Neural cell (in vitro differentiated cells): Measurements from ENCODE around the gene RFX4. TPM values are rescaled to one million over a fixed set of nuclear protein-coding genes. Genes with fewer than 3 reads are reported as not detected.

Experiments
- H2AFZ ChIP-seq: fragments of 200-600, 300-800 bp; sonication (generic), shearing (Covaris generic); 2 replicates; pipeline ENCODE4 v1.6.0; 2014; ENCODE audit warnings: low read depth, mild to moderate bottlenecking, antibody characterized with exemption, low read length, moderate library complexity
- H3F3A ChIP-seq: fragments of 200-600 bp; shearing (Covaris generic); 2 replicates; pipeline ENCODE4 v1.6.1; 2016; ENCODE audit warnings: mild to moderate bottlenecking, moderate library complexity, mixed read lengths, antibody characterized with exemption, low read length; ENCODE audit not compliant: insufficient read depth, poor library complexity, severe bottlenecking
- H3K27ac ChIP-seq: fragments of 200-600, 300-800 bp; sonication (generic), shearing (Covaris generic); 2 replicates; pipeline ENCODE4 v1.5.1; 2014; ENCODE audit warnings: mild to moderate bottlenecking, low read length, moderate library complexity
- H3K27me3 ChIP-seq: fragments of 300-800, 200-600 bp; sonication (generic), shearing (Covaris generic); 2 replicates; pipeline ENCODE4 v1.6.0; 2014; ENCODE audit warnings: mild to moderate bottlenecking, low read depth, low read length, moderate library complexity; ENCODE audit not compliant: insufficient read depth
- H3K36me3 ChIP-seq: fragments of 300-800, 200-600 bp; sonication (generic), shearing (Covaris generic); 2 replicates; pipeline ENCODE4 v1.5.1; 2014; ENCODE audit warnings: mild to moderate bottlenecking, antibody characterized with exemption, low read length, moderate library complexity; ENCODE audit not compliant: insufficient read depth
- H3K4me2 ChIP-seq: fragments of 300-800, 200-600 bp; sonication (generic), shearing (Covaris generic); 2 replicates; pipeline ENCODE4 v1.6.0; 2014; ENCODE audit warnings: mild to moderate bottlenecking, low read length
- H3K4me3 ChIP-seq: fragments of 300-800, 200-600 bp; sonication (generic), shearing (Covaris generic); 2 replicates; pipeline ENCODE4 v1.5.1; 2014; ENCODE audit warnings: mild to moderate bottlenecking, low read length, moderate library complexity
- H3K79me2 ChIP-seq: fragments of 200-600 bp; shearing (Covaris generic); replicated peaks from 2 replicates; pipeline ENCODE4 v1.6.0; 2014; ENCODE audit warnings: mild to moderate bottlenecking, low read length, moderate library complexity; ENCODE audit not compliant: insufficient read depth
- H3K9ac ChIP-seq: fragments of 300-800, 200-600 bp; sonication (generic), shearing (Covaris generic); 2 replicates; pipeline ENCODE4 v1.6.1; 2016; ENCODE audit warnings: mild to moderate bottlenecking, low read length, mixed read lengths
- H3K9me2 ChIP-seq: fragments of 200-600 bp; shearing (Covaris generic); 2 replicates; pipeline ENCODE4 v1.6.1; 2016; ENCODE audit warnings: mild to moderate bottlenecking, low read length, mixed read lengths; ENCODE audit not compliant: insufficient read depth
- H3K9me3 ChIP-seq: fragments of 200-600, 300-800 bp; sonication (generic), shearing (Covaris generic); 2 replicates; pipeline ENCODE4 v1.6.1; 2016; ENCODE audit warnings: mild to moderate bottlenecking, mixed run types, low read length, moderate library complexity, mixed read lengths
- H4K20me1 ChIP-seq: fragments of 200-600 bp; shearing (Covaris generic); 2 replicates; pipeline ENCODE4 v1.6.1; 2016; ENCODE audit warnings: mild to moderate bottlenecking, mixed run types; ENCODE audit not compliant: insufficient read depth
- EP300 ChIP-seq: fragments of 450-650 bp; conservative IDR thresholded peaks from 2 replicates; pipeline ENCODE4 v1.6.1; 2014; ENCODE audit warnings: antibody characterized with exemption, mild to moderate bottlenecking, moderate library complexity; ENCODE audit not compliant: poor library complexity, severe bottlenecking
- EZH2 ChIP-seq: fragments of 200-600, 300-800 bp; shearing (Covaris generic), sonication (generic); IDR thresholded peaks from 2 replicates; pipeline ENCODE4 v1.6.1; 2014; ENCODE audit warnings: antibody characterized with exemption, low read length, borderline replicate concordance, mild to moderate bottlenecking; ENCODE audit not compliant: insufficient read depth, poor library complexity, severe bottlenecking
- MXI1 ChIP-seq: fragments of 450-650 bp; conservative IDR thresholded peaks from 2 replicates; pipeline ENCODE4 v1.6.1; 2014; ENCODE audit warnings: antibody characterized with exemption, mild to moderate bottlenecking; ENCODE audit not compliant: poor library complexity, severe bottlenecking
- POLR2AphosphoS5 ChIP-seq: IDR thresholded peaks from 2 replicates; pipeline ENCODE4 v1.6.1; 2012
- RAD21 ChIP-seq: fragments of 450-650 bp; conservative IDR thresholded peaks from 2 replicates; pipeline ENCODE4 v1.6.1; 2014; ENCODE audit warnings: antibody characterized with exemption, mild to moderate bottlenecking, moderate library complexity
- SMC3 ChIP-seq: fragments of 450-650 bp; conservative IDR thresholded peaks from 2 replicates; pipeline ENCODE4 v1.6.1; 2014; ENCODE audit warnings: antibody characterized with exemption, mild to moderate bottlenecking, moderate library complexity; ENCODE audit not compliant: poor library complexity
- TAF1 ChIP-seq: IDR thresholded peaks from 2 replicates; pipeline ENCODE4 v1.6.1; 2012; ENCODE audit warnings: low read depth
- polyA plus RNA-seq: library from polyadenylated mRNA; depleted of rRNA; stranded (reverse); fragments of >200 nt; gene quantifications from 2 replicates; pipeline ENCODE4 v1.2.3, GENCODE V29; 2014
- TF ChIP-seq, protein P1 (sequence below): IDR thresholded peaks from 2 replicates; pipeline ENCODE4 v1.6.1; 2012; ENCODE audit warnings: borderline replicate concordance
- TF ChIP-seq, protein P2 (sequence below): fragments of 450-650 bp; IDR thresholded peaks from 2 replicates; pipeline ENCODE4 v1.5.1; 2014; ENCODE audit warnings: antibody characterized with exemption, mild to moderate bottlenecking, moderate library complexity; ENCODE audit not compliant: poor library complexity, severe bottlenecking

RFX4 gene
- polyA plus RNA-seq, 1 donor from 2014 or later, result 0.22 TPM

DNA sequence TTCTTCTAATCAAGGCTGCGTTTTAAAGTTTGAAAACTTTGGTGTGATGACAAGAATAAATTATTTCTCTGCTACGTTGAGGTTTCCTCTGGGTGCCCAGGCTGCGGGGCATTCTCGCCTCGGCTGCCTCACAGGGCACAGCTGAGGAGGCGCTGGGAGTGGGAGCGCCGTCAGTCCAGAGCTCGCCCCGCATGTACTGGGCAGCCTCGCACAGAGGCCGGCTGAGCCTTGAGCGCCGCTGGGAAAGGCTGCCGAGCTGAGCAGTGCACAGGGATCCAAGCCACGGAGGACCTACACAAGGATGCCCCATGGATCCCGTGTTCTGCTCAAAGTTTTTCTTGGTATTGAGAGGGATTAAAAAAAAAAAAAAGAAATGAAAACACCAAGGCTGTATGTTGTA is 11.6 kb downstream of the RFX4 start:
- TF ChIP-seq EZH2 (no peak), POLR2AphosphoS5 (no peak), EP300 (no peak), TAF1 (no peak)
- no peaks in the 10 kb centered on the region for H3K36me3 ChIP-seq
- no peaks in the 10 kb centered on the region for H3F3A ChIP-seq
- no peak overlapping the region for H3K4me3 ChIP-seq
- no peaks in the 10 kb centered on the region for H4K20me1 ChIP-seq
- no peak overlapping the region for H3K4me2 ChIP-seq
- no peak overlapping the region for H3K27ac ChIP-seq
- H3K79me2 ChIP-seq, result no peaks in the 10 kb centered on the region
- H3K9ac ChIP-seq, result no peak overlapping the region
- H2AFZ ChIP-seq, result no peak overlapping the region
- H3K9me2 ChIP-seq, result no peaks in the 10 kb centered on the region
- H3K9me3 ChIP-seq, result no peaks in the 10 kb centered on the region
- peaks cover 13% of the 10 kb centered on the region for H3K27me3 ChIP-seq

DNA sequence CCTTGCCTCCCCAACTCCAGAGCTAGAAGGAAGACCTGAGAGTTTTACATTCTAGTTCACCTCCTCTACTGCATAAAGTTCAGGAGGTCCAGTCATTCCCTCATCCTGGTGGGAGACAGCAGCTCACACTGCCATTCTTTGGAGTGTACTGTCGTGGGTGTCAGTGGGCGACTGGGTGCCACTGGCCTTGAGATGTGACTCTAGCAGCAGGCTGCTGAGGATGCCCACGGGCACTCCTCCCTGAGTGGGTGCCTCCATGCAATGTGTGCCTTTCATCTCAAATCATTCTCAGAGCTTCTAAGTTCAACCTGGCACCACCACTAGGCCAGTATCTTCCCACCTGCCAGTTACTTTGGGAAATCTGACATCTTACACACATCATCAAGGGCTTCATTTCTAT is 12.5 kb downstream of the RFX4 start:
- H3K4me3 ChIP-seq, result no peak overlapping the region
- no peaks in the 10 kb centered on the region for H3K9me3 ChIP-seq
- H4K20me1 ChIP-seq, result no peaks in the 10 kb centered on the region
- H3K9ac ChIP-seq, result no peak overlapping the region
- no peaks in the 10 kb centered on the region for H3K36me3 ChIP-seq
- H3F3A ChIP-seq, result no peaks in the 10 kb centered on the region
- H2AFZ ChIP-seq, result no peak overlapping the region
- H3K27ac ChIP-seq, result no peak overlapping the region
- no peaks in the 10 kb centered on the region for H3K79me2 ChIP-seq
- H3K9me2 ChIP-seq, result no peaks in the 10 kb centered on the region
- H3K4me2 ChIP-seq, result no peak overlapping the region
- no peak for TF ChIP-seq RAD21
- no peak for TF ChIP-seq TAF1
- no peak for TF ChIP-seq EZH2
- peaks cover 4% of the 10 kb centered on the region for H3K27me3 ChIP-seq

DNA sequence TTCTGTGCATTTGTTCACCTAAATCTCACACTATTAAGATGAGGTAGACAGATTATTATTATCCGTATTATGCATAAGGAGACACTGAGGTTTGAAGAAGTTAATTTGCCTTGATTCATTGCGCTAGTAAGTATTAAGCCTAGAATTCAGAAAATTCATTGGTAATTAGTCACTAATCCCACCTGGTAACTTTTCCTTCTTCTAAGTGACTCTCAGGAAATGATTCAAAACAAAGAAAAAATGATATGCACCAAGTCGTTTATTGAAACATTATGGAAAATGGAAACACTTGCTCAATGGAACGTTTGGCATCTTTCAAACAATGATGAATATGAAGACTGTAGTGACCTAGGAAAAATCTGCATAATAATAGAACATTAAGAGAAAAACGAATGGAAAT is 15.2 kb downstream of the RFX4 start:
- no peak overlapping the region for H3K27ac ChIP-seq
- H2AFZ ChIP-seq, result no peak overlapping the region
- no peaks in the 10 kb centered on the region for H3K36me3 ChIP-seq
- no peak overlapping the region for H3K4me2 ChIP-seq
- H3K27me3 ChIP-seq, result no peaks in the 10 kb centered on the region
- no peak for TF ChIP-seq EZH2
- TF ChIP-seq, protein P1, sequence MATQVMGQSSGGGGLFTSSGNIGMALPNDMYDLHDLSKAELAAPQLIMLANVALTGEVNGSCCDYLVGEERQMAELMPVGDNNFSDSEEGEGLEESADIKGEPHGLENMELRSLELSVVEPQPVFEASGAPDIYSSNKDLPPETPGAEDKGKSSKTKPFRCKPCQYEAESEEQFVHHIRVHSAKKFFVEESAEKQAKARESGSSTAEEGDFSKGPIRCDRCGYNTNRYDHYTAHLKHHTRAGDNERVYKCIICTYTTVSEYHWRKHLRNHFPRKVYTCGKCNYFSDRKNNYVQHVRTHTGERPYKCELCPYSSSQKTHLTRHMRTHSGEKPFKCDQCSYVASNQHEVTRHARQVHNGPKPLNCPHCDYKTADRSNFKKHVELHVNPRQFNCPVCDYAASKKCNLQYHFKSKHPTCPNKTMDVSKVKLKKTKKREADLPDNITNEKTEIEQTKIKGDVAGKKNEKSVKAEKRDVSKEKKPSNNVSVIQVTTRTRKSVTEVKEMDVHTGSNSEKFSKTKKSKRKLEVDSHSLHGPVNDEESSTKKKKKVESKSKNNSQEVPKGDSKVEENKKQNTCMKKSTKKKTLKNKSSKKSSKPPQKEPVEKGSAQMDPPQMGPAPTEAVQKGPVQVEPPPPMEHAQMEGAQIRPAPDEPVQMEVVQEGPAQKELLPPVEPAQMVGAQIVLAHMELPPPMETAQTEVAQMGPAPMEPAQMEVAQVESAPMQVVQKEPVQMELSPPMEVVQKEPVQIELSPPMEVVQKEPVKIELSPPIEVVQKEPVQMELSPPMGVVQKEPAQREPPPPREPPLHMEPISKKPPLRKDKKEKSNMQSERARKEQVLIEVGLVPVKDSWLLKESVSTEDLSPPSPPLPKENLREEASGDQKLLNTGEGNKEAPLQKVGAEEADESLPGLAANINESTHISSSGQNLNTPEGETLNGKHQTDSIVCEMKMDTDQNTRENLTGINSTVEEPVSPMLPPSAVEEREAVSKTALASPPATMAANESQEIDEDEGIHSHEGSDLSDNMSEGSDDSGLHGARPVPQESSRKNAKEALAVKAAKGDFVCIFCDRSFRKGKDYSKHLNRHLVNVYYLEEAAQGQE, result no peak
- no peak for TF ChIP-seq TAF1
- no peak for TF ChIP-seq POLR2AphosphoS5
- TF ChIP-seq SMC3, result no peak
- no peak for TF ChIP-seq MXI1
- TF ChIP-seq, protein P2, sequence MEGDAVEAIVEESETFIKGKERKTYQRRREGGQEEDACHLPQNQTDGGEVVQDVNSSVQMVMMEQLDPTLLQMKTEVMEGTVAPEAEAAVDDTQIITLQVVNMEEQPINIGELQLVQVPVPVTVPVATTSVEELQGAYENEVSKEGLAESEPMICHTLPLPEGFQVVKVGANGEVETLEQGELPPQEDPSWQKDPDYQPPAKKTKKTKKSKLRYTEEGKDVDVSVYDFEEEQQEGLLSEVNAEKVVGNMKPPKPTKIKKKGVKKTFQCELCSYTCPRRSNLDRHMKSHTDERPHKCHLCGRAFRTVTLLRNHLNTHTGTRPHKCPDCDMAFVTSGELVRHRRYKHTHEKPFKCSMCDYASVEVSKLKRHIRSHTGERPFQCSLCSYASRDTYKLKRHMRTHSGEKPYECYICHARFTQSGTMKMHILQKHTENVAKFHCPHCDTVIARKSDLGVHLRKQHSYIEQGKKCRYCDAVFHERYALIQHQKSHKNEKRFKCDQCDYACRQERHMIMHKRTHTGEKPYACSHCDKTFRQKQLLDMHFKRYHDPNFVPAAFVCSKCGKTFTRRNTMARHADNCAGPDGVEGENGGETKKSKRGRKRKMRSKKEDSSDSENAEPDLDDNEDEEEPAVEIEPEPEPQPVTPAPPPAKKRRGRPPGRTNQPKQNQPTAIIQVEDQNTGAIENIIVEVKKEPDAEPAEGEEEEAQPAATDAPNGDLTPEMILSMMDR, result no peak
- TF ChIP-seq EP300, result no peak
- no peaks in the 10 kb centered on the region for H3F3A ChIP-seq
- no peaks in the 10 kb centered on the region for H3K79me2 ChIP-seq
- H3K9ac ChIP-seq, result no peak overlapping the region
- H3K9me3 ChIP-seq, result no peaks in the 10 kb centered on the region
- no peak overlapping the region for H3K4me3 ChIP-seq
- H4K20me1 ChIP-seq, result no peaks in the 10 kb centered on the region
- no peaks in the 10 kb centered on the region for H3K9me2 ChIP-seq
